GM15510 (cell line): ENCODE measurements around the gene AAGAB.

ENCODE experiments used
- POLR2A ChIP-seq: IDR thresholded peaks from 3 replicates; pipeline ENCODE4 v1.6.1; 2011; ENCODE audit warnings: borderline replicate concordance; ENCODE audit not compliant: insufficient read length; ENCODE audit errors: extremely low read depth

AAGAB gene

DNA sequence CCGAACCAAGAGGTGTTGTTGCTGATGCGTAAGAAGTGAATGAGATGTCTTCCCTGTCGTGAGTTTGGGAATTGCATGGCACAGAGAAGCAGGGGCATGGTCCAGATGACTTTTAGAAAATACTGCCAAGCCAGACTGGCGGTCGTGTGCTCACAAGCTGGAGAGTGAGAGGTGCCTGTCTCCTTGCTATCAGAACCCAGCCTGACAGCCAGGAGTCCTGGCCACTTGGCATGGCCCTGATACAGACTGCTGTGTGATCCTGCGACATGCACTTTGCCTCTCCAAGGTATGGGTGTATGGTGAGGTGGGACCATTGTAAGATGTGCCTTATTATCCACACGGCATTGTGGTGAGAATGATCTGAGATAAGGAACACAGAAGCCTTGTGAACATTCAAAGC lies 96.1 kb downstream of the AAGAB start:
- TF ChIP-seq POLR2A = no peak

GRCh38 chr15:67157521-67158252 lies 96.8 kb downstream of the AAGAB start:
- no peak for TF ChIP-seq POLR2A

DNA sequence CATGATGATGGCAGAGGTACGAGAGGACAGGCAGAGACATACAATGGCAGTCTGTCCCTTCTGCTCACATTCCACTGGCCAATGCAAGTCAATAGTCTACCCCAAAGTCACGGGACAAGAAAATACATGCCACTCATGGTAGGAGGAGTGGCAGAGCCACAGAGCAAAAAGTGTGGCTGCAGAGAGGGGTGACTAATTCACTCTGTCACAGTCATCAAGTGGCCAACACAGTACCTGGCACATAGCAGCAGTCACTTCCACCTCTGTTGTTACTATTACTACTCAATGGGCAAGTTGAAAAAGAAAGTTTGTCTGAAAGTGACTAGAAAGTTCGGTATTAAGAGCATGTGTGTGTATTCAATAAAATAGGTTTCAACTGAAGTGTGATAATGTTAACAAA lies 97.6 kb downstream of the AAGAB start:
- TF ChIP-seq POLR2A = no peak

GRCh38 chr15:67156426-67156825 lies 98.0 kb downstream of the AAGAB start:
- TF ChIP-seq POLR2A = no peak

- TF ChIP-seq POLR2A = no peak
These were observed 100.2 kb downstream of the AAGAB start for GRCh38 chr15:67154249-67154648.

GRCh38 chr15:67152429-67152828 lies 102.0 kb downstream of the AAGAB start:
- no peak for TF ChIP-seq POLR2A
